GM21390 (cell line): Measurements from ENCODE around the gene EPHA4.

Experiments used
- ATAC-seq: cut with Tn5 transposase; IDR thresholded peaks from one replicate; pipeline ENCODE4 v1.9.1; 2021; ENCODE audit not compliant: unreplicated experiment

EPHA4 gene

DNA sequence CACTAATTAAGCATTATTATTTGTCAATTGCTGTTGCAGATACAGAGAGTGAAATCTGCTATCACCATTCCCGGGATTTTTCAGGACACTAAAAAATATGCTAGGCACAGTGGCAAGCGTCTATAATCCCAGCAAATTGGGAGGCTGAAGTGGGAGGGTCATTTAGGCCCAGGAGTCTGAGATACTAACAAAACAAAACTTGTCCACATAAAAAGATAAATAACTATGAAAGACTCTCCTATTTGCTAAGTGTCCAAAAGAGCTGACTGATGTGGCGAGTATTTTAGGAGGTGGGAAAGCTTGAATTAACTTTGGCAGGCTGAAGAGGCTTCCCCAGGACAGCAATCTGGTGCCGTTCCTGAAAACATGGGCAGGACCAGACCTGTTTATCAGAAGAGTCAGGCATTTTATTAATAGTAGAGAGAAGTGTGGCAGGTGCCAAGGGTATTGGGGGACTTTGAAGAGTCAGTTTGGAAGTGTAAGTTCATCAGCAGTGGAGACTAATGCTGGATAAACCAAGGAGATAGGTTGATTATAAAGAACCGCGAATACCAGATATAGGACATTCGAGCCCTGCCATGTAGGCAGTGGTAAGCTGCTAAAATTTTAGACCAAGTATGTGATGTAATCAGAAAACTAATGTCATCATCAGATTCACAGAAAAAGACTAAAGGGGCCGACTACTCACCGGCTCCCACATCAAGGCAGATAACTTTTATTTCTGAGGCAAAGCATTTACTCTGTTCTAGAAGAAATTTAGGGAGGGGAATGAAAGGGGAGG, 201.8 kb downstream of the EPHA4 start:
- ATAC-seq, result no peak
